T-helper 17 cell (primary cell): ENCODE measurements around the gene SCAMP2. TPM values are rescaled to one million over a fixed set of nuclear protein-coding genes. Genes with fewer than 3 reads are reported as not detected.

Experiments
- ATAC-seq: fragments of 150-1000 bp; cut with Tn5 transposase; 2 replicates; pipeline ENCODE4 v1.10.0; 2021; ENCODE audit warnings: mild to moderate bottlenecking, moderate library complexity
- DNase-seq, 3 donors: peaks; one replicate each; pipeline versions ENCODE4 v3.0.0 to v3.0.0-alpha.2; 2020 to 2021
- H3K9me3 ChIP-seq: one replicate; pipeline ENCODE4 v1.7.0; 2013; ENCODE audit warnings: low read length, mild to moderate bottlenecking; ENCODE audit not compliant: control insufficient read depth, poor library complexity, severe bottlenecking
- H3K27ac Mint-ChIP-seq: one replicate; pipeline ENCODE4 v1.8.0; 2022; ENCODE audit warnings: mild to moderate bottlenecking, moderate library complexity, mixed read lengths
- H3K27me3 Mint-ChIP-seq: one replicate; pipeline ENCODE4 v1.8.0; 2022; ENCODE audit warnings: mixed read lengths
- H3K36me3 Mint-ChIP-seq: one replicate; pipeline ENCODE4 v1.8.0; 2022; ENCODE audit warnings: low read depth, mixed read lengths
- H3K4me1 Mint-ChIP-seq: one replicate; pipeline ENCODE4 v1.8.0; 2022; ENCODE audit warnings: mild to moderate bottlenecking, mixed read lengths
- H3K4me3 Mint-ChIP-seq: one replicate; pipeline ENCODE4 v1.8.0; 2022; ENCODE audit warnings: mild to moderate bottlenecking, moderate library complexity, mixed read lengths
- total RNA-seq, 4 donors: library from RNA in 2 of 4; stranded (reverse) in 2 of 4; gene quantifications; one replicate each; pipeline ENCODE4 v1.2.3 and lab custom pipeline; 2022 to 2026

The SCAMP2 gene
- total RNA-seq, 2 donors from 2014 or later, result 84.1 to 86.8 TPM

DNA sequence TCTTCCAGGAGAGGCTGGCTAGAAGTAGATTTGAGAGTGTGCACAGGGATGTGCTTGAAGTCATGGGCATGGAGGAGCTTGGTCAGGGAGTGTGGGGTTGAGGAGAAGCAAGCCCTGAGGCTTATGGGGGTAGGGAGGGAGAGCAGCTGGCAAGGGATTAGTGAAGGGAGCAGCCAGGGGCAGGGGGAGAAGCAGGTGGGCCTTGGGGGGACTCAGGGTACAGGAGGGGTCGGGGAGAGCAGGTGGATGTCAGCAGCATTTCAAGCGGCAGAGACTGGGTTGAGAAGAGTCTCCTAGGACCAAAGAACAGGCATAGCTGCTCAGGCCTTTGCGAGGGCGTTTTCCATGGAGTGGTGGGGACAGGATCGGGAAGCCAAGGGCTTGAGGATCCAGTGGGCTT is 63.9 kb downstream of the SCAMP2 start:
- peak overlapping the region; percentile 56 for H3K4me3 Mint-ChIP-seq
- H3K4me1 Mint-ChIP-seq, result peaks cover 34% of the 10 kb centered on the region
- DNase-seq (no peak), ATAC-seq (no peak)
- peaks cover under 1% of the 10 kb centered on the region for H3K36me3 Mint-ChIP-seq
- no peaks in the 10 kb centered on the region for H3K27me3 Mint-ChIP-seq
- no peaks in the 10 kb centered on the region for H3K9me3 ChIP-seq
- H3K27ac Mint-ChIP-seq, result peak overlapping the region; percentile 83

DNA sequence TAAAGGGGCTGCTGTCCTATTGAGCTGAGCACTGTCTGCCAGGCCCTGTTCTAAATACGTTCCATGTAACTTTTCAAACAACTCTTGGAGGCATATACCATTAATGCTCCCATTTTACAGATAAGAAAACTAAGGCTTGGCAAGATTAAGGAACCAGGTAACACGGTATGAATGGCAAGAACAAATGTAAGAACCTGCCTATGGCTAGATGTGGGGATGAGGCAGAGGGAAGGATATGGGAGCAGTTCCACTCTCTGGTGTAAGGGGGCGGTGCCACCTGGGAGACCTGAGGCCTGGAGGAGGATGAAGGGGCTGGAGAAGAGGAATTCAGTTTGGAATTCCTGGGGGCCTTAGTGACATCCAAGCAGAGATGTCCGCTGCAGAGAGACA is 64.3 kb downstream of the SCAMP2 start:
- Mint-ChIP-seq H3K4me3 (no peak overlapping the region), H3K27ac (peak overlapping the region; percentile 83), H3K27me3 (no peaks in the 10 kb centered on the region), H3K4me1 (peaks cover 38% of the 10 kb centered on the region), H3K36me3 (peaks cover 5% of the 10 kb centered on the region)
- ATAC-seq (no peak), DNase-seq (no peak)
- H3K9me3 ChIP-seq, result no peaks in the 10 kb centered on the region

DNA sequence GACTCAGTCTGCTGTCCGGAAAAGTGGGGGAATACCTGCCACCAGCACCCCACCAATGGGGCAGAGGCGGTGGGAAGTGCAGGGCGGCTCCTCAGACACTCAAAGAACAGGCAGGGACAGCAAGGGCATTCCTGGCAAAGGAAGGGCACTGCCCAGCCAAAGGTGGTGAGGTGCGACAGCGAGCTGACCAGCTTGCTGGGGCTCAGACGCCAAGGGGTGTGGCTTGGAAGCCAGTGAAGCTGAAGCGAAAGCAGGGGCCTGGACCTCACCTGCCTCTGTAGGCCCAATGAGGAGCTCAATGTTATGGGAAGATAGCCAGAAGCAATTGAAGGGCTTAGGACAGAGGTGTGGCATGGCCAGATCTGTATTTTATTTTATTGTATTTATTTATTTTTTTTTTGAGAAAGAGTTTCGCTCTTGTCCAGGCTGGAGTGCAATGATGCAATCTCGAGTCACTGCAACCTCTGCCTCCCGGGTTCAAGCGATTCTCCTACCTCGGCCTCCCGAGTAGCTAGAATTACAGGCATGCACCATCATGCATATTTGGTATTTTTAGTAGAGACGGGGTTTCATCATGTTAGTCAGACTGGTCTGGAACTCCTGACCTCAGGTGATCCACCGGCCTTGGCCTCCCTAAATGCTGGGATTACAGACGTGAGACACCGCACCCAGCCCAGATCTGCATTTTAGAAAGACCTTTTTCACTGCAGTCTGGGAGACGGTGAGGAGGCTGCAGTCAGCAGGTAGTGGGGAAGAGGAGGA is 64.9 kb downstream of the SCAMP2 start:
- H3K36me3 Mint-ChIP-seq, result peaks cover 5% of the 10 kb centered on the region
- peaks cover 35% of the 10 kb centered on the region for H3K4me1 Mint-ChIP-seq
- H3K4me3 Mint-ChIP-seq, result peak overlapping the region; percentile 28
- no peaks in the 10 kb centered on the region for H3K9me3 ChIP-seq
- H3K27me3 Mint-ChIP-seq, result no peaks in the 10 kb centered on the region
- no peak for ATAC-seq
- DNase-seq, result no peak
- peak overlapping the region; percentile 83 for H3K27ac Mint-ChIP-seq

DNA sequence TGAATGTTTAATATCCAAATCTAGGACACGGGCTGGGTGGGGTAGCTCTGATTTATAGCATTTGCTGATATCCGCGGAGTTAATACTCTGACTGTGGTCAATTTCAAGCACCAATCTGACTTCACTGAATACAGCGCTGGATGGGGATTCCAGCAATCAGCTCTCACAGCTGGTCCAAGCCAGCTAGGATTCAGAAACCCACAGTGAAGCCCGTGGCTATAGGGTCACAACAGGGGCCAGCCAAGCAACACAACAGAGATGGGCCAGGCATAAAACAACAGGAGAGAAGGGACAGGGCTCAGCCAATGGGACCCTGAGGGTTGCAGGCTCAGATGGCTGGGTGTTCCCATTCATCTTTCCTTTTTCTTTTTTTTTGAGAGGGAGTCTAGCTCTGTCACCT is 65.9 kb downstream of the SCAMP2 start:
- H3K4me3 Mint-ChIP-seq, result peak overlapping the region; percentile 31
- peak overlapping the region; percentile 83 for H3K27ac Mint-ChIP-seq
- H3K9me3 ChIP-seq, result no peaks in the 10 kb centered on the region
- H3K4me1 Mint-ChIP-seq, result peaks cover 34% of the 10 kb centered on the region
- no peaks in the 10 kb centered on the region for H3K27me3 Mint-ChIP-seq
- H3K36me3 Mint-ChIP-seq, result peaks cover 5% of the 10 kb centered on the region
- ATAC-seq, result no peak
- no peak for DNase-seq

DNA sequence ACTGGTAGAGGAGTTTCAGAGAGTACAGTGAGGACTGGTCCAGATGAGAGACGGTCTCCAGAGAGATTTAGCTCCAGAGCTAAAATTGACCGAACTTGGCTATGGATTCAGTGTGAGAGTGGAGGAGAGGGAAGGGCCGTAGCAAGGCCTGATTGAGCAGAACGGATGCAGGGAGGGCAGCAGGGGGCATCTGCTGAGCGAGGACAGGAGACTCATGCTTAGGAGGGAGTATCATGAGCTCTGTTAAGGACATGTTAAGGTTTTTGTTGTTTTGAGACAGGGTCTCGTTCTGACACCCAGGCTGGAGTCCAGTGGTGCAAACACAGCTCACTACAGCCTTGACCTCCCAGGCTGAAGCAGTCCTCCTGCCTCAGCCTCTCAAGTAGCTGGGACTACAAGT is 68.2 kb downstream of the SCAMP2 start:
- Mint-ChIP-seq H3K36me3 (peaks cover 5% of the 10 kb centered on the region), H3K27ac (peak overlapping the region; percentile 77), H3K4me3 (no peak overlapping the region), H3K27me3 (no peaks in the 10 kb centered on the region), H3K4me1 (peaks cover 38% of the 10 kb centered on the region)
- no peak for ATAC-seq
- no peak for DNase-seq
- H3K9me3 ChIP-seq, result no peaks in the 10 kb centered on the region

DNA sequence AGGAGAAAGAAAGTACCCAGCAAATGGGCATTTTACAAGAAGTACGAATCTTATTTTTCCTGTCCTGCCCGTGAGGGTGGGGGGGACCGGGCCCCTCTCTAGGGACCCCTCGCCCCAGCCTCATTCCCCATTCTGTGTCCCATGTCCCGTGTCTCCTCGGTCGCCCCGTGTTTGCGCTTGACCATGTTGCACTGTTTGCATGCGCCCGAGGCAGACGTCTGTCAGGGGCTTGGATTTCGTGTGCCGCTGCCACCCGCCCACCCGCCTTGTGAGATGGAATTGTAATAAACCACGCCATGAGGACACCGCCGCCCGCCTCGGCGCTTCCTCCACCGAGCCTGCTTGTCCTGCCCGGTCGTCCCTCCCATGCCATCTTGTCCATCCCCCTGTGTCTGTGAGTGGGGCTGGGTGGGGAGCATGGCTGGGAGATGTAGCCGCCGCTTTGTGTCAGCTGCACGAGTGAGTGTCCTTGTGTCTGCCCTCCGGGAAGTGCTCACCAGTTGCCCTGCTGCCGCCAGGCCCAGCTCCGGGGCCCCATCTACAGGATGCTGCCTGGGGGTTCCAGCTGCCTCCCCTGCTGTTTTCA is 70.2 kb downstream of the SCAMP2 start:
- DNase-seq (no peak), ATAC-seq (no peak)
- Mint-ChIP-seq H3K4me1 (peaks cover 33% of the 10 kb centered on the region), H3K27ac (no peak overlapping the region), H3K27me3 (no peaks in the 10 kb centered on the region), H3K36me3 (peaks cover 5% of the 10 kb centered on the region), H3K4me3 (no peak overlapping the region)
- no peaks in the 10 kb centered on the region for H3K9me3 ChIP-seq

DNA sequence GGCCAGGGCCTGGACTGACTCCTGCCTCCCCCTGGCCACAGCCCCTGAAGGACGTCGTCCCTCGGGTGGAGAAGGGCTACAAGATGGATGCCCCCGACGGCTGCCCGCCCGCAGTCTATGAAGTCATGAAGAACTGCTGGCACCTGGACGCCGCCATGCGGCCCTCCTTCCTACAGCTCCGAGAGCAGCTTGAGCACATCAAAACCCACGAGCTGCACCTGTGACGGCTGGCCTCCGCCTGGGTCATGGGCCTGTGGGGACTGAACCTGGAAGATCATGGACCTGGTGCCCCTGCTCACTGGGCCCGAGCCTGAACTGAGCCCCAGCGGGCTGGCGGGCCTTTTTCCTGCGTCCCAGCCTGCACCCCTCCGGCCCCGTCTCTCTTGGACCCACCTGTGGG is 70.9 kb downstream of the SCAMP2 start:
- Mint-ChIP-seq H3K27me3 (no peaks in the 10 kb centered on the region), H3K27ac (peak overlapping the region; percentile 32), H3K4me3 (no peak overlapping the region), H3K36me3 (peaks cover 5% of the 10 kb centered on the region), H3K4me1 (peaks cover 36% of the 10 kb centered on the region)
- no peaks in the 10 kb centered on the region for H3K9me3 ChIP-seq
- DNase-seq, result no peak
- no peak for ATAC-seq

DNA sequence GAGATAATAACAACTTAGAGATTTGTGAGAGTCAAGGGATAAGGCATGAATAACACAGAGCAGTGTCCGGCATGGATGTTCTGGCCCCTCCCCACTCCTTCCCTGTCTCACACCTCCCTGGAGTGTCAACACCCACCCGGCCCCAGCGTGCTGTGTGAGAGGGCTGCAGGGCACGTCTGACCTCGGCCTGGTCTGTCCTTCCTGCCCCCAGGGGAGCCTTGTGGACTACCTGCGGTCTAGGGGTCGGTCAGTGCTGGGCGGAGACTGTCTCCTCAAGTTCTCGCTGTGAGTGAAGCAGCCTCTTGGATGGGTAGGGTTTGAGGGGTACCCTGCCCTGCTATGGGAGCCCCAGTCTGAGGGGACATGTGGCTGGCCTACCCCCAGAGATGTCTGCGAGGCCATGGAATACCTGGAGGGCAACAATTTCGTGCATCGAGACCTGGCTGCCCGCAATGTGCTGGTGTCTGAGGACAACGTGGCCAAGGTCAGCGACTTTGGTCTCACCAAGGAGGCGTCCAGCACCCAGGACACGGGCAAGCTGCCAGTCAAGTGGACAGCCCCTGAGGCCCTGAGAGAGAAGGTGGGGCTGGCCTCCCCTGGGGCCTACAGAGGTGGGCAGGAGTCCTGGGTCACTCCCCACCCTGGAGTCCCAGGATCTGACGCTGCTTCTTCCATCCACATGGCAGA is 71.7 kb downstream of the SCAMP2 start:
- DNase-seq (no peak), ATAC-seq (no peak)
- H3K27ac Mint-ChIP-seq, result peak overlapping the region; percentile 32

DNA sequence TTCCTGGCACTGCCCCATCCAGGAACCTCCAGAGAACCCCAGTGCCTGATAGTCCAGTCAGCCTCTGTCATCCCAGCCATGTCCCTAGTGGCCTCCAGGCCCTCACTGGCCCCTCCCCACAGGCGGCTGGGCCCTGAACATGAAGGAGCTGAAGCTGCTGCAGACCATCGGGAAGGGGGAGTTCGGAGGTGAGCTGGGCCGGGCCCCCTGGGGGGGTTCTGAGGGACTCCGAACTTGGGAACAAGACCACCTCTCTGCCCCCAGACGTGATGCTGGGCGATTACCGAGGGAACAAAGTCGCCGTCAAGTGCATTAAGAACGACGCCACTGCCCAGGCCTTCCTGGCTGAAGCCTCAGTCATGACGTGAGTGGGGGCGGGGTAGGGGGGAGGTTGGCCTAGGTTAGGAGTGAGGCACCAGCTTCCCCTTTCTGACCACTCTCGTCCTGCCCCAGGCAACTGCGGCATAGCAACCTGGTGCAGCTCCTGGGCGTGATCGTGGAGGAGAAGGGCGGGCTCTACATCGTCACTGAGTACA is 72.5 kb downstream of the SCAMP2 start:
- ATAC-seq, result no peak
- Mint-ChIP-seq H3K36me3 (peaks cover 5% of the 10 kb centered on the region), H3K27ac (peak overlapping the region; percentile 95), H3K4me1 (peaks cover 35% of the 10 kb centered on the region), H3K4me3 (no peak overlapping the region), H3K27me3 (no peaks in the 10 kb centered on the region)
- no peaks in the 10 kb centered on the region for H3K9me3 ChIP-seq
- DNase-seq, result no peak

More for the DNA sequence above, 71.7 kb downstream of the SCAMP2 start:
- peaks cover 5% of the 10 kb centered on the region for H3K36me3 Mint-ChIP-seq
- peaks cover 31% of the 10 kb centered on the region for H3K4me1 Mint-ChIP-seq
- H3K4me3 Mint-ChIP-seq, result no peak overlapping the region
- H3K27me3 Mint-ChIP-seq, result no peaks in the 10 kb centered on the region
- no peaks in the 10 kb centered on the region for H3K9me3 ChIP-seq

DNA sequence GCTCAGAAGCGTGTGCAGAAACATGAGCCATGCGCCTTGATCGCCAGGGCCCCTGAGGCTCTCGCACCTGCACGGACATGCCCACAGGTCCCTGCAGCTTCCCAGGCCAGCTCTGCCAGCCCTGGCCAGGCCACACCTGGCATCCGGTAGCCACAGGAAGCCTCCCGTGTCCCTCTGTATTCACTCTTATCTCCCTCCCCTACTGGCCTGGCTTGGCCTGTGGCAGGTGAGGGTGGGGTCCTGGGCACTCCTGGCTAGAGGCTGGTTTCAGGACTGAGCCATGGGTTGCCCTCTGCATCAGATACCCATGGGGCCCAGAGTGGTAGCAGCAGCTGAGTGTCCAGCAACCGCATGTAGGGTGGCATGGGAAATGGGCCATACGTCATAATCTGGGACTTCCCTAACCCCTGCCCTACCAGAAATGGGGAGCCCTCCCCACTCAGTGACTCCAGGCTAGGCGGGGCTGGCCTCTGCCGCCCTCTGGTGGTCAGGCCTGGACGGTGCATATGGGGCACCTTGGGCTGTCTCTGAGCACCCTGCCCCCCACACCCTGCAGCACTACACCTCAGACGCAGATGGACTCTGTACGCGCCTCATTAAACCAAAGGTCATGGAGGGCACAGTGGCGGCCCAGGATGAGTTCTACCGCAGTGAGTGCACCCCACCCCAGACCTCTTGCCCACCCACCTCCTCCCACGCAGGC is 73.2 kb downstream of the SCAMP2 start:
- DNase-seq (peak; percentile 81 to 92 (median 83)), ATAC-seq (peak; percentile 96)
- Mint-ChIP-seq H3K4me1 (peaks cover 39% of the 10 kb centered on the region), H3K36me3 (peaks cover 5% of the 10 kb centered on the region), H3K4me3 (peak overlapping the region; percentile 45), H3K27me3 (no peaks in the 10 kb centered on the region), H3K27ac (peak overlapping the region; percentile 95)
- H3K9me3 ChIP-seq, result no peaks in the 10 kb centered on the region

DNA sequence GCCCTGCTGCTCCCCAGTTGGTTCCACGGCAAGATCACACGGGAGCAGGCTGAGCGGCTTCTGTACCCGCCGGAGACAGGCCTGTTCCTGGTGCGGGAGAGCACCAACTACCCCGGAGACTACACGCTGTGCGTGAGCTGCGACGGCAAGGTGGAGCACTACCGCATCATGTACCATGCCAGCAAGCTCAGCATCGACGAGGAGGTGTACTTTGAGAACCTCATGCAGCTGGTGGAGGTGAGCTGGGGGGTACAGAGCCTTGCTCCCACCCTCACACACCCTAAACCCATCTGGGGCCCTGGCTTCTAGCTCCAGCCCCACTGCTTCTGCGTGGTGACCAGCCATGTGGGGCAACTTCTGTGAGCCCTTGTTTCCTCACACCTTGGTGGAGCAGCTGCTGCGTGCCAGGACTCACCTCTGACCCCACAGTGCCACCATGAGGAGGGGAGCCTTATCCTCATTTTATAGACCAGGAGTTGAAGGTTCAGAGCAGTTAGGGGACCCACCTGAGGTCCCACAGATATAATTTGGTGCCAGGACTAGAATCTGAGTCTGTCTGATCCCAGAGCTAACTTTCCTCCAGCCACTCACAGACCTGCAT is 73.8 kb downstream of the SCAMP2 start:
- Mint-ChIP-seq H3K36me3 (peaks cover 5% of the 10 kb centered on the region), H3K27ac (peak overlapping the region; percentile 95), H3K4me1 (peaks cover 41% of the 10 kb centered on the region), H3K27me3 (no peaks in the 10 kb centered on the region), H3K4me3 (peak overlapping the region; percentile 33)
- H3K9me3 ChIP-seq, result no peaks in the 10 kb centered on the region
- ATAC-seq (peak; percentile 16), DNase-seq (no peak)

DNA sequence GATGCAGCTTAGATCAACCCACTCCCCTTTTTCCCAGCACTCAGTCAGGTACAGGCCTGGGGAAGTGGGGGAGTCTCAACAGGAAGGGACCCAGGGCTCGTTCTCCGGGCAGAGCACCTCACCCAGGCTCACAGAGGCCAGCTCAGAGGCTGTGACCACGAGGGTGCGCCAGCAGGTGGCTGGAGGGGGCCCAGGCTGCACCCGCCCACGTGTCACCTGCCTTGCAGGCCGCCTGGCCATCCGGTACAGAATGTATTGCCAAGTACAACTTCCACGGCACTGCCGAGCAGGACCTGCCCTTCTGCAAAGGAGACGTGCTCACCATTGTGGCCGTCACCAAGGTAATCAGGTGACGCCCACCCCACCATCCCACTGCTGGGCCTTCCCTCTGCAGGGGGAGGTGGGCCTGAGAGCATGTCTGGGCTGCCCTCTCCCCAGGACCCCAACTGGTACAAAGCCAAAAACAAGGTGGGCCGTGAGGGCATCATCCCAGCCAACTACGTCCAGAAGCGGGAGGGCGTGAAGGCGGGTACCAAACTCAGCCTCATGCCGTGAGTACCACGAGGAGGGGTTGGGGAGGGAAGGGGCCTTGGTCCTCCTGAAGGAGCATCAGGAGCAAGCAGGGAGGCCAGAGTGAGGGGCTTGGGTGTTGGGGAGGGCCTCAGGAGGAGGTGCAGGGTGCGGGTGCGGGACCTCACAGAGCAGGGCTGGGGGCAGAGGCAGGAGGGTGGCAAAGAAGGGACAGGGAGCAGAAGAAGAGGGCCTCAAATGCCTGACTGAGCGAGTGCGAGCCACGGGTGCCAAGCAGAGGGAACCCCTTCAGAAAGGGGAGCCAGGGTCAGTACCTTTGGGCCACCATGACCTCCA is 74.5 kb downstream of the SCAMP2 start:
- peaks cover 37% of the 10 kb centered on the region for H3K4me1 Mint-ChIP-seq
- H3K36me3 Mint-ChIP-seq, result no peaks in the 10 kb centered on the region
- peak overlapping the region; percentile 50 for H3K4me3 Mint-ChIP-seq

More for the DNA sequence above, 74.5 kb downstream of the SCAMP2 start:
- Mint-ChIP-seq H3K27ac (peak overlapping the region; percentile 95), H3K27me3 (no peaks in the 10 kb centered on the region)
- no peak for DNase-seq
- ATAC-seq, result no peak
- H3K9me3 ChIP-seq, result no peaks in the 10 kb centered on the region
